NT2/D1 (cell line): ENCODE data around the gene FBXL13.
"Not testable (repeated sequence)": the region's sequence is repeated elsewhere in the genome, so short reads cannot be mapped to it uniquely, and the experiment has no call there.

Source experiments
- DNase-seq: peaks from one replicate; pipeline ENCODE4 v3.0.0-alpha.2; 2011; ENCODE audit warnings: low read depth, low spot score
- H3K27me3 ChIP-seq: 2 replicates; pipeline ENCODE4 v1.6.0; 2011; ENCODE audit warnings: mild to moderate bottlenecking; ENCODE audit not compliant: insufficient read length, insufficient read depth
- H3K36me3 ChIP-seq: 2 replicates; pipeline ENCODE4 v1.6.1; 2011; ENCODE audit warnings: mild to moderate bottlenecking, low read length, mixed read lengths; ENCODE audit not compliant: insufficient read depth, insufficient read length
- H3K4me1 ChIP-seq: 2 replicates; pipeline ENCODE4 v1.5.1; 2011; ENCODE audit not compliant: insufficient read depth, insufficient read length
- H3K4me3 ChIP-seq: 2 replicates; pipeline ENCODE4 v1.5.1; 2011; ENCODE audit warnings: low read depth; ENCODE audit not compliant: insufficient read length
- H3K9ac ChIP-seq: 2 replicates; pipeline ENCODE4 v1.6.0; 2011; ENCODE audit warnings: low read depth; ENCODE audit not compliant: insufficient read length
- H3K9me3 ChIP-seq: 2 replicates; pipeline ENCODE4 v1.5.1; 2011; ENCODE audit warnings: mild to moderate bottlenecking, low read length; ENCODE audit not compliant: insufficient read depth

FBXL13 gene

DNA sequence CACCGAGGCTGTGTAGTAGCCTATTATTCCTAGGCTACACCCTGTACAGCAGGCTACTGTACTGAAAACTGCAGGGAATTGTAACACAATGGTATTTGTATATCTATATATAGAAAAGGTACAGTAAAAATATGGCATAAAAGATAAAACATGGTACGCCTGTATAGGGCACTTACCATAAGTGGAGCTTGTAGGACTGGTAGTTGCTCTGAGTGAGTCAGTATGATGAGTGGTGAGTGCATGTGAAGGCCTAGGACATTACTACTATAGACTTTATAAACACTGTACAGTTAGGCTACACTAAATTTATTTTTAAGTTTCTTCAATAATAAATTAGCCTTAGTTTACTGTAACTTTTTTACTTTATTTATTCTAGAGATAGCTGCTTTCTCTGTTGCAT is 285.8 kb downstream of the FBXL13 start:
- H3K9me3 ChIP-seq, H3K27me3 ChIP-seq, H3K4me1 ChIP-seq, H3K9ac ChIP-seq, H3K4me3 ChIP-seq, DNase-seq, H3K36me3 ChIP-seq: not testable (repeated sequence)

DNA sequence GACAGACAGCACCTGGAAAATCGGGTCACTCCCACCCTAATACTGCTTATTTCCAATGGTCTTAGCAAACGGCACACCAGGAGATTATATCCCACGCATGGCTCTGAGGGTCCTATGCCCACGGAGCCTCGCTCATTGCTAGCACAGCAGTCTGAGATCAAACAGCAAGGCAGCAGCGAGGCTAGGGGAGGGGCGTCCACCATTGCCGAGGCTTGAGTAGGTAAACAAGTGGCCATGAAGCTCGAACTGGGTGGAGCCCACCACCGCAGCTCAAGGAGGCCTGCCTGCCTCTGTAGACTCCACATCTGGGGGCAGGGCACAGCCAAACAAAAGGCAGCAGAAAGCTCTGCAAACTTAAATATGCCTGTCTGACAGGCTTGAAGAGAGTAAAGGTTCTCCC is 293.7 kb downstream of the FBXL13 start:
- H3K27me3 ChIP-seq, H3K9me3 ChIP-seq, H3K36me3 ChIP-seq, H3K9ac ChIP-seq, DNase-seq, H3K4me1 ChIP-seq, H3K4me3 ChIP-seq: not testable (repeated sequence)

DNA sequence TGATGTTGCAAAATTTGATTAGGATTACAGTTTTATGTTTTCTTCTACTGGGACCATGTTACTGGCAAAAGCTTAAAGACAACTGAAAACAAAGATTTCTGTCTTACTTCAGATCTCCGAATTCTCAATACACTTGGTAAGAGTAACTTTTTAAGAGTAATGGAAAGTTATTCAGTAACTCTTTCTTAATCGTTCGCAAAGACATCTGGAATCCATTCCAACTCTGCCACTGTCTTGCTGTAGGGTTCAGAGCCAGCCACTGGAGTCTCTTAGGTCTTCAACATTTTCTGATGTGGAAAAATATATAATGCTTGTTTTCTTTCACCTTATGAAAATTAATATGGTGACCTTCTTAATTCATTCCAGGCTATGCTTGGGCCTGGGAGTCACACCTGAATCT is 295.9 kb downstream of the FBXL13 start:
- not testable (repeated sequence) for H3K36me3 ChIP-seq, H3K9ac ChIP-seq, H3K9me3 ChIP-seq, H3K4me1 ChIP-seq, H3K4me3 ChIP-seq, H3K27me3 ChIP-seq, DNase-seq

DNA sequence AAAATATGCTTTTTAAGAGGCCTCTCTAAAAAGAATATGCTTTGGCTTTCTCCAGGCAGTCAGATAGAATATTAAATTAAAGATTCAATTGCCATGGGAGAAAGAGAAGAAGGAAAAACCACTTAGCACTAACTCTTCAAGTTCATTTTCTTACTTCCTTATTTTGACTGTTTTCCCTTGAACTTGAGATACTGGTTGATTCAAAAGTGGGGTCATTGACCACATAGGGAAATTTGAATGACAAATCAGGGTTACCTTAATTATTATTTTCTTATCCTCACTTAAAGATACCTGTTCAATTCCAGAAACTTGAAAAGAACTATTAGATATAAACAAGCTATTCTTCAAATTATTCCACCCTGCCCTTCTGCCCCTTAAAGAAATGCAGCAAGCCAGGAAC is 298.4 kb downstream of the FBXL13 start:
- H3K9me3 ChIP-seq, DNase-seq, H3K4me1 ChIP-seq, H3K27me3 ChIP-seq, H3K9ac ChIP-seq, H3K36me3 ChIP-seq, H3K4me3 ChIP-seq: not testable (repeated sequence)

DNA sequence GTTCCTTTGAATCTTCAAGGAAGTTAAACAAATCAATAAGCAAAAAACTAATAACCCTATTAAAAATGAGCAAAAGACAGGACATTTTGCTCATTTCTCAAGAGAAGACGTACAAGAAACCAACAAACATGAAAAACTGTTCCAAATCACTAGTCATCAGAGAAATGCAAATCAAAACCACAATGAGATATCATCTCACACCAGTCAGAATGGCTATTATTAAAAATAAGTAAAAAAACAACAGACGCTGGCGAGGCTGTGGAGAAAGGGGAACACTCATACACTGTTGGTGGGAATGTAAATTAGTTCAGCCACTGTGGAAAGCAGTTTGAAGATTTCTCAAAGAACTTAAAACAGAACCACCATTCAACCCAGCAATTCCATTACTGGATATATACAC is 304.1 kb downstream of the FBXL13 start:
- not testable (repeated sequence) for H3K9ac ChIP-seq, H3K27me3 ChIP-seq, H3K4me1 ChIP-seq, DNase-seq, H3K36me3 ChIP-seq, H3K9me3 ChIP-seq, H3K4me3 ChIP-seq

- not testable (repeated sequence) for H3K9me3 ChIP-seq, H3K36me3 ChIP-seq, H3K4me3 ChIP-seq, H3K4me1 ChIP-seq, H3K9ac ChIP-seq, H3K27me3 ChIP-seq, DNase-seq
Observed at GRCh38 chr7:102769657-102770192, 304.9 kb downstream of the FBXL13 start.

- H3K4me3 ChIP-seq, H3K4me1 ChIP-seq, H3K9ac ChIP-seq, DNase-seq, H3K27me3 ChIP-seq, H3K9me3 ChIP-seq, H3K36me3 ChIP-seq: not testable (repeated sequence)
Observed at GRCh38 chr7:102763295-102763905, 311.2 kb downstream of the FBXL13 start.
